Stimulated activated naive CD8-positive, alpha-beta T cell treated with anti-CD3 and anti-CD28 coated beads, Interleukin-15, Interleukin-2, amounts not matched to agents 100 ng/mL and 50 ng/mL, for 24 hours (primary cell): ENCODE measurements around the gene PLCD4.

ENCODE experiments used
- H3K27ac Mint-ChIP-seq: one replicate; pipeline ENCODE4 v1.8.0; 2021; ENCODE audit warnings: mild to moderate bottlenecking, mixed read lengths
- H3K27me3 Mint-ChIP-seq: one replicate; pipeline ENCODE4 v1.8.0; 2021; ENCODE audit warnings: mixed read lengths
- H3K36me3 Mint-ChIP-seq: one replicate; pipeline ENCODE4 v1.8.0; 2021; ENCODE audit warnings: low read depth, mixed read lengths
- H3K4me1 Mint-ChIP-seq: one replicate; pipeline ENCODE4 v1.8.0; 2021; ENCODE audit warnings: low read depth, mixed read lengths
- H3K4me3 Mint-ChIP-seq: one replicate; pipeline ENCODE4 v1.8.0; 2021; ENCODE audit warnings: mild to moderate bottlenecking, mixed read lengths
- H3K9me3 Mint-ChIP-seq: one replicate; pipeline ENCODE4 v1.8.0; 2021; ENCODE audit warnings: mixed read lengths

PLCD4 gene

DNA sequence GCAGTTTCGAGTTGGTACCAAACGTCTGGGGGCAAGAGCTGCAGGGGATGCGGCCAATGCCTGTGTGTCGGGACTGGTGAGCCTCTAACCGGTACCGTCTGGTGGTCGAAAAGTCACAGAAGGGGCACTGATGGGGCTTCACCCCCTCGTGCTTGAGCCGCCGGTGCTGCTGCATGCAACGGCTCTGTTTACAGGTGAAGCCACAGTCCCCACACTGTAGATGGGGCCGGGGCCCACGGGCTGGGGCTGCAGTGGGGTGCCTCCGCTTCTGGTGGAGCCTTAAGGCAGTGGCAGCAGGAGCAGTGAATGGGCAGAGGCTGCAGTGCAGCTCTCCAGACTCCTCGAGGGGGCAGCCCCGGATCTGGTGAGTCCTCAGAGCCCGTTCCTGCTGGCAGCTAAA, 35.1 kb downstream of the PLCD4 start:
- peaks cover 3% of the 10 kb centered on the region for H3K4me1 Mint-ChIP-seq
- H3K4me3 Mint-ChIP-seq, result no peak overlapping the region
- no peaks in the 10 kb centered on the region for H3K9me3 Mint-ChIP-seq
- H3K27me3 Mint-ChIP-seq, result no peaks in the 10 kb centered on the region
- H3K27ac Mint-ChIP-seq, result no peak overlapping the region
- peaks cover 68% of the 10 kb centered on the region for H3K36me3 Mint-ChIP-seq

- Mint-ChIP-seq H3K36me3 (peaks cover 68% of the 10 kb centered on the region), H3K9me3 (no peaks in the 10 kb centered on the region), H3K27me3 (no peaks in the 10 kb centered on the region), H3K27ac (no peak overlapping the region), H3K4me3 (no peak overlapping the region), H3K4me1 (peaks cover 10% of the 10 kb centered on the region)
Observed at GRCh38 chr2:218643751-218644310, 36.1 kb downstream of the PLCD4 start.

DNA sequence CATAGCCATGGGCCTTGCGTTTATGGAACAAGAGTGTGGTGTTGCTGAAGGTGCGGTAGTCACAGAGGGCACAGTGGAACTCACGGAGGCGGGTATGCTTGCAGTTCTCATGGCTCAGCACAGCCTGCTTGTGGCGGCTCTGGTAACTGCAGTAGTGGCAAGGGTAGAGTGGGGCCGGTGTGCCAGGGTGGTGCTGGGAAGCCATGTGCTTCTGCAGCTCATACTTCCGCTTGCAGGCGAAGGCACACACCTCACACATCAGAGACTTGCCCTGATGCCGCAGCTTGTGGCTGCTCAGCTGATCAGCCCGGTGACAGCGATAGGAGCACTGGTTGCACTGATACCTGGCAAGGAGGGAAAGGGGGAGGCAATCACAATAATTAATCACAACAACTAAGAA, 37.0 kb downstream of the PLCD4 start:
- no peak overlapping the region for H3K4me3 Mint-ChIP-seq
- peaks cover 10% of the 10 kb centered on the region for H3K4me1 Mint-ChIP-seq
- no peaks in the 10 kb centered on the region for H3K27me3 Mint-ChIP-seq
- peaks cover 69% of the 10 kb centered on the region for H3K36me3 Mint-ChIP-seq
- no peaks in the 10 kb centered on the region for H3K9me3 Mint-ChIP-seq
- no peak overlapping the region for H3K27ac Mint-ChIP-seq

DNA sequence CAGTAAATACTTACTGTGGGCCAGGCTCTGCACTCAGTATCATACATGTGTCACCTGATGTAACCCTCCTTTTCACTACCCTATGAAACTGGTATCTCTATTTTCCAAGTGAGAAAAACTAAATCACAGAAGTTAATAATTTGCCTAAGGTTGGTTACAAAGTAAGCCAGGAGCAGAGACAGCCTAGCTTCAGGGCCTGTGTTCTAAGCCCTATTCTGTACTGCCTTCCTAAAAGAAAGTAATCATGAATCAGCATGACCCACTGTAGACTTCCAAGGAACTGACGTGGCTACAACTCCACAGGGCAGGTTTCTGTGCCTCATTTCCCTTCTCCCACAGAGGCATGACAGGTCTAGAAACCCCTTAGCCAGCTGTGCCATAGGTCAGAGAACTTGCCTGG, 37.4 kb downstream of the PLCD4 start:
- Mint-ChIP-seq H3K27me3 (no peaks in the 10 kb centered on the region), H3K27ac (no peak overlapping the region), H3K9me3 (no peaks in the 10 kb centered on the region), H3K4me3 (no peak overlapping the region), H3K4me1 (peaks cover 10% of the 10 kb centered on the region), H3K36me3 (peaks cover 70% of the 10 kb centered on the region)

- H3K27me3 Mint-ChIP-seq, result no peaks in the 10 kb centered on the region
- H3K4me3 Mint-ChIP-seq, result no peak overlapping the region
- peaks cover 10% of the 10 kb centered on the region for H3K4me1 Mint-ChIP-seq
- no peaks in the 10 kb centered on the region for H3K9me3 Mint-ChIP-seq
- no peak overlapping the region for H3K27ac Mint-ChIP-seq
- peaks cover 77% of the 10 kb centered on the region for H3K36me3 Mint-ChIP-seq
Observed at GRCh38 chr2:218648088-218648786, 40.5 kb downstream of the PLCD4 start.

GRCh38 chr2:218648787-218649100, 41.0 kb downstream of the PLCD4 start:
- Mint-ChIP-seq H3K4me3 (no peak overlapping the region), H3K4me1 (peaks cover 10% of the 10 kb centered on the region), H3K27me3 (no peaks in the 10 kb centered on the region), H3K9me3 (no peaks in the 10 kb centered on the region), H3K27ac (no peak overlapping the region), H3K36me3 (peaks cover 77% of the 10 kb centered on the region)

- Mint-ChIP-seq H3K27ac (no peak overlapping the region), H3K9me3 (no peaks in the 10 kb centered on the region), H3K4me1 (peaks cover 35% of the 10 kb centered on the region), H3K36me3 (peaks cover 59% of the 10 kb centered on the region), H3K27me3 (no peaks in the 10 kb centered on the region), H3K4me3 (no peak overlapping the region)
Observed at GRCh38 chr2:218655751-218656150, 48.1 kb downstream of the PLCD4 start.

DNA sequence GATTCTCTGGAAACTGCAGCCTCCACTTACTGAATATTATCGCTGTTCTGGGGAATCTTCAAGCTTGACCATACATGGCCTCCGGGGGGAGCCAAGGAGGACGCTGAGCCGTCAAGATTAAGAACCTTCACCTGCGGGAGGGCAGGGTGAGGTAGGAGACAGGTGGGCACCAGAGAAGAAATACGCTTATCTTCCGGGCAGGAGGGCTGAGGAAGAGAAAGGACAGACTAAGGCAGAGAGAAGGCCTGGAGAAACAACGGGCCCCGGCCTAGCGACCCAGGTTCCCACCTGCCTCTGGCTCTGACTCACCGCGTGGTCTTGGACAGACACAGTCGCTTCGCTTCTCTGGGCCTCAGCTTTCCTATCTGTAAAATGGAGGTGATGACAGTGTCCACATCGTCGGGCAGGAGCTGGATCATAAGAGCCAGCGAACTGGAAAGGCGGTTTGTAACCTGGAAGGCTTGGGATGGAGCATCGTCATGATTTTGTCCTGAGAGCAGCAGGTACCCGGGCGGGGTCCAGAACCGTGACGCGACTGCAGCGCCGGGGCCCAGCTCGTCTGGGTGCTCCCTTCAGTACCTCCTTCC, 51.1 kb downstream of the PLCD4 start:
- peaks cover 38% of the 10 kb centered on the region for H3K4me1 Mint-ChIP-seq
- peak overlapping the region; percentile 97 for H3K4me3 Mint-ChIP-seq
- no peaks in the 10 kb centered on the region for H3K9me3 Mint-ChIP-seq
- peak overlapping the region; percentile 94 for H3K27ac Mint-ChIP-seq
- H3K27me3 Mint-ChIP-seq, result no peaks in the 10 kb centered on the region
- peaks cover 61% of the 10 kb centered on the region for H3K36me3 Mint-ChIP-seq

GRCh38 chr2:218659258-218659987, 51.7 kb downstream of the PLCD4 start, which contains the start of the genes BCS1L and ZNF142:
Gene BCS1L (plus strand): TSS chr2:218659683. CDS start chr2:218660988, 1,305 bp downstream.
Gene ZNF142 (minus strand): TSS chr2:218659623. CDS start chr2:218656429, 3,194 bp downstream.
- Mint-ChIP-seq H3K27ac (peak within 1 kb of the TSS; percentile 94), H3K9me3 (no peaks in the 10 kb centered on the region), H3K4me3 (peak within 1 kb of the TSS; percentile 97), H3K4me1 (peaks cover 38% of the 10 kb centered on the region), H3K36me3 (peaks cover 64% of the 10 kb centered on the region), H3K27me3 (no peaks in the 10 kb centered on the region)

DNA sequence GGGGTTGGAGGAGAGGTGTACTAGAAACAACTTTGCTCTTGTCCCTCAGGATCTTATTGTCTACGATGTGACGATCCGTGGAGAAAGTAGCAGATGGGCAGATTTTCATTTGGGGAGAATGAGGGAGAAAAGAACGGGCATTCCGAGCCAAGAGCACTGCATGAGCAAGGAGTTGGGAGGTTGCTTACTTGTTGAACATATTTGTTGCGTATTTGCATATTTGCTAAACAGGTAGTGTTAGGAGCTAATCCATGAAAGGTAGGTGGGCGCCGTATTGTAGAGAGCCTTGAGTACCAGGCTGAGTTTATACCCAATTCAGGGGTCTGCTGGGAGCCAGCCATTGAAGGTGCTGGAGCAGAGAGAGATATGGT, 52.3 kb downstream of the PLCD4 start:
- Mint-ChIP-seq H3K4me1 (peaks cover 38% of the 10 kb centered on the region), H3K36me3 (peaks cover 66% of the 10 kb centered on the region), H3K9me3 (no peaks in the 10 kb centered on the region), H3K27me3 (no peaks in the 10 kb centered on the region), H3K4me3 (peak overlapping the region; percentile 97), H3K27ac (peak overlapping the region; percentile 94)

DNA sequence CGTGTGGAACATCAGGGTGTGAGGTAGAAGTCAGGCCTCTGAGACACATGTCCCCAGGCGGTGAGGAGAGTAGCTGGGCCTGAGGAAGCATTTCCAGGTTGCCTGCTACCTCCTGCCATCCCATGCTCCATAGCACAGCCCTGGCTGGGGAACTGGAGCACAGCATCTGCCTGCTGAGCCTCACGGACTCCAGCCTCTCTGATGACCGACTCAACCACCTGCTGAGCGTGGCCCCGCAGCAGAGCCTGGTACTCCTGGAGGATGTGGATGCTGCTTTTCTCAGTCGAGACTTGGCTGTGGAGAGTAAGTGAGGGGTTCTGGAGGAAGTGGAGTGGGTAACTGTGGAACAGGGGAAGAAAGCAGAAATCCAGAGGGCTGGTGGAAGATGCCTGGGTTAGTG, 54.7 kb downstream of the PLCD4 start:
- Mint-ChIP-seq H3K27ac (no peak overlapping the region), H3K27me3 (no peaks in the 10 kb centered on the region), H3K4me3 (no peak overlapping the region), H3K36me3 (peaks cover 69% of the 10 kb centered on the region), H3K9me3 (no peaks in the 10 kb centered on the region), H3K4me1 (peaks cover 31% of the 10 kb centered on the region)

DNA sequence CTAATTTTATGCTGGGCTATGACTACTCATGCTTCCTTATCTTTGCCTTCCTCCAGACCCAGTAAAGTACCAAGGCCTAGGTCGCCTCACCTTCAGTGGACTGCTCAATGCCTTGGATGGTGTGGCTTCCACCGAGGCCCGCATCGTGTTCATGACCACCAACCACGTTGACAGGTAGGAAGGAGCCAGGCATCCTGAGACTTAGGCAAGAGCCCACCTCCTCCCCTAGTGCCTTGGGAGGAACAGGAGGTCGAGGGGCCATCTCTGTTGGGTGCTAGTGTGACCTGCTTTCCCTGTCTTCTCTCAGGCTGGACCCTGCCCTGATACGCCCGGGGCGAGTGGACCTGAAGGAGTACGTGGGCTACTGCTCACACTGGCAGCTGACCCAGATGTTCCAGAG, 55.1 kb downstream of the PLCD4 start:
- Mint-ChIP-seq H3K4me1 (peaks cover 26% of the 10 kb centered on the region), H3K27me3 (no peaks in the 10 kb centered on the region), H3K36me3 (peaks cover 69% of the 10 kb centered on the region), H3K9me3 (no peaks in the 10 kb centered on the region), H3K27ac (no peak overlapping the region), H3K4me3 (no peak overlapping the region)

DNA sequence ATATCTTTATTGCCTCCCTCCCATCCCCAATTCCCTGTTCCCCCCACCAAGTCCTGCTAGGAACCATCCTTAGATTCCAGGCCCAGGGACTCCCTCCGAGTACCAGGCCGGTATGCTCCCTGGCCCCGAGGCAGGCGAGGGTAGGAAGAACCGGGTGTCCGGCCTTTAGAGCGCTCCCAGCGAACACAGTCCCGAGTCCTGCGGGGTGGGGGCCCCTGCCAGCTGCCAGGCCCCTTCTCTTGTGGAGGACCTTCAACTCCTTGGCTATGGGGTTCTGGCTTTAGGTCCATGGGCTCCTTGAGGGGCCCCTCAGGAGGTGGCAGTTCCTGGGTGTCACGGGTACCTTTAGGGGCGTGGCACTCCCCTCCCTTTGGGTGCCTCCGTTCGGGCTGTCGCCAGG, 56.2 kb downstream of the PLCD4 start:
- H3K27me3 Mint-ChIP-seq, result no peaks in the 10 kb centered on the region
- no peak overlapping the region for H3K27ac Mint-ChIP-seq
- H3K36me3 Mint-ChIP-seq, result peaks cover 69% of the 10 kb centered on the region
- H3K9me3 Mint-ChIP-seq, result no peaks in the 10 kb centered on the region
- peaks cover 16% of the 10 kb centered on the region for H3K4me1 Mint-ChIP-seq
- H3K4me3 Mint-ChIP-seq, result no peak overlapping the region

DNA sequence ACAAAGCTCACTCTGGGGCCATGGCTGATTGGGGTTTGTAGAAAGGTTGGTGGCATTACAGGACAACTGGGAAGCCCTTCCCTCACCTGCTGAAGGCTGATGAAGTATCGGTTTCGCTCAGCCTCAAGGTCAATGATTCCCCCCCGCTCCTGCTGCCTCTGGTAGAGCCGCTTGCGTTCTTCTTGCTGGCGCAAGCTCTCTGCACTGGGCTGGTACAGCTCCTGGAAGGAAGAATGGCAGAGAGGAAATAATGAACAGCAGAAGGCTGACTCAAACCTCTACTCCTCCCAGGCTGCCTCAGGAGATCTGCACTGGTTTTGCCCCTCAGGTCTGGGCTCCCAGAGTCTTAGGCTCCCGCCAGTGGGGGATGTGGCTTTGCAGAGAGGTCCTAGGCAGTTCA, 57.0 kb downstream of the PLCD4 start:
- Mint-ChIP-seq H3K4me3 (no peak overlapping the region), H3K9me3 (no peaks in the 10 kb centered on the region), H3K36me3 (peaks cover 67% of the 10 kb centered on the region), H3K4me1 (peaks cover 13% of the 10 kb centered on the region), H3K27me3 (no peaks in the 10 kb centered on the region), H3K27ac (no peak overlapping the region)

DNA sequence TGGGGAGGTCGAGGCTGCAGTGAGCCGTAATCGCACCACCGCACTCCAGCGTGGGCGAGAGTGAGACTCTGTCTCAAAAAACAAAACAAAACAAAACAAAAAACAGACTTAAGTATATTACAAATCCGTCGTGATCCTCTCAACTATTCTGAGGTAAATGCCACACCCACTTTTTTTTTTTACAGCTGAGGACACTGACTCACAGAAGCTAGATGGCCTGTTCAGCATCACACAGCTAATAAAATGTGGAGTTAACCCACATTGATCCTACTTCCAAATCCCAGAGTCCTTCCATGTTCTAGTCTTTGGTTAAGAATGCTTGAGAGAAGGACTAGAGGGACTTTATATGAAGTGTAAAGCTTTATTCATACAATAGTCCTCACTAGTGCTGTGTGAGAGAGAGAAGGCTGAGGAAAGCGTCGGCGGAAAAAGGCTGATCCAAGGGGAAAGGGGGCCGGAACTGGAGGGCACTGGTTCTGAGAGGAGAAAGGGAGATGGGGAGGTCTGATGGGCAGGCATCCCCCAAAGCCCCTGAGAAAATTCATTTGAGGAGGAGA, 63.5 kb downstream of the PLCD4 start:
- no peaks in the 10 kb centered on the region for H3K9me3 Mint-ChIP-seq

More for the DNA sequence above, 63.5 kb downstream of the PLCD4 start:
- Mint-ChIP-seq H3K27me3 (no peaks in the 10 kb centered on the region), H3K4me3 (peak overlapping the region; percentile 98), H3K4me1 (peaks cover 25% of the 10 kb centered on the region), H3K36me3 (peaks cover 18% of the 10 kb centered on the region), H3K27ac (peak overlapping the region; percentile 98)
